Ovary (tissue), 3 donors: ENCODE data around the gene KRT83.

ENCODE experiments used
- CTCF ChIP-seq, 3 donors: fragments of 450-650 bp in 2 of 3; fragments of 200-600 bp in 1 of 3; IDR thresholded peaks; one replicate each; pipeline versions ENCODE4 v1.5.1 to v1.8.0; 2016 to 2022; ENCODE audit warnings: antibody characterized with exemption in 3 of 3, mild to moderate bottlenecking in 1 of 3
- POLR2A ChIP-seq: fragments of 450-650 bp; IDR thresholded peaks from one replicate; pipeline ENCODE4 v1.6.1; 2017; ENCODE audit warnings: antibody characterized with exemption, mild to moderate bottlenecking, moderate library complexity
- donor health status: DM: no; HTN: no; CAD: no.

- TF ChIP-seq POLR2A (no peak), CTCF (IDR thresholded peaks at IDR 0.05) (no peak)
Measured at GRCh38 chr12:52337054-52337453, 15.9 kb upstream of the KRT83 start.
